Liver (tissue), 9 donors: ENCODE data around the gene ZFP1. TPM values are rescaled to one million over a fixed set of nuclear protein-coding genes. Genes with fewer than 3 reads are reported as not detected.
A peak's percentile ranks its signal among the peaks of the same experiment; 100 is the strongest.

Experiments
- DNase-seq: peaks from one replicate; pipeline ENCODE4 v3.0.0-alpha.2; 2017; ENCODE audit warnings: low spot score
- H3K27ac ChIP-seq, 2 donors: one replicate each; pipeline ENCODE4 v1.7.0; 2013; ENCODE audit warnings: inconsistent platforms in 2 of 2, low read length in 2 of 2, control low read depth in 1 of 2, low read depth in 1 of 2, mild to moderate bottlenecking in 1 of 2
- H3K27me3 ChIP-seq, 4 donors: one replicate each; pipeline versions ENCODE4 v1.6.1 to v1.7.0; 2013; ENCODE audit warnings: low read length in 3 of 4, inconsistent platforms in 1 of 4, mild to moderate bottlenecking in 1 of 4, moderate library complexity in 1 of 4; ENCODE audit not compliant: control insufficient read depth in 4 of 4, insufficient read depth in 4 of 4
- H3K36me3 ChIP-seq, 4 donors: one replicate each; pipeline versions ENCODE4 v1.6.1 to v1.7.0; 2013; ENCODE audit warnings: low read length in 3 of 4, mild to moderate bottlenecking in 3 of 4, low read depth in 1 of 4, moderate library complexity in 1 of 4; ENCODE audit not compliant: control insufficient read depth in 4 of 4, insufficient read depth in 3 of 4
- H3K4me1 ChIP-seq, 4 donors: one replicate each; pipeline versions ENCODE4 v1.6.1 to v1.7.0; 2013; ENCODE audit warnings: low read length in 3 of 4, mild to moderate bottlenecking in 3 of 4, moderate library complexity in 1 of 4; ENCODE audit not compliant: control insufficient read depth in 4 of 4, insufficient read depth in 4 of 4
- H3K4me3 ChIP-seq, 3 donors: one replicate each; pipeline versions ENCODE4 v1.6.1 to v1.7.0; 2013; ENCODE audit warnings: low read length in 3 of 3, control low read depth in 1 of 3, low read depth in 1 of 3, mild to moderate bottlenecking in 1 of 3
- H3K9ac ChIP-seq, 2 donors: one replicate each; pipeline ENCODE4 v1.7.0; 2013; ENCODE audit warnings: low read length in 2 of 2, mild to moderate bottlenecking in 2 of 2, moderate library complexity in 2 of 2, control low read depth in 1 of 2, low read depth in 1 of 2
- H3K9me3 ChIP-seq, 4 donors: one replicate each; pipeline versions ENCODE4 v1.6.1 to v1.7.0; 2013; ENCODE audit warnings: low read length in 3 of 4; ENCODE audit not compliant: control insufficient read depth in 4 of 4
- EGR1 ChIP-seq, 2 donors: IDR thresholded peaks; 2 replicates each; pipeline ENCODE4 v1.6.1; 2016 to 2018; ENCODE audit warnings: antibody characterized with exemption in 2 of 2, low read depth in 2 of 2
- FOXA1 ChIP-seq: IDR thresholded peaks from 2 replicates; pipeline ENCODE4 v1.6.1; 2016; ENCODE audit warnings: antibody characterized with exemption
- FOXA2 ChIP-seq: IDR thresholded peaks from 2 replicates; pipeline ENCODE4 v1.6.1; 2016; ENCODE audit warnings: antibody characterized with exemption
- HNF4A ChIP-seq, 2 donors: conservative IDR thresholded peaks; 2 replicates each; pipeline ENCODE4 v1.6.1; 2016; ENCODE audit warnings: antibody characterized with exemption in 2 of 2, mild to moderate bottlenecking in 2 of 2
- HNF4G ChIP-seq: IDR thresholded peaks from 2 replicates; pipeline ENCODE4 v1.6.1; 2016; ENCODE audit warnings: antibody characterized with exemption
- JUND ChIP-seq, 2 donors: IDR thresholded peaks; 2 replicates each; pipeline ENCODE4 v1.6.1; 2016; ENCODE audit warnings: antibody characterized with exemption in 2 of 2
- NR2F2 ChIP-seq: IDR thresholded peaks from 2 replicates; pipeline ENCODE4 v1.6.1; 2016; ENCODE audit warnings: antibody characterized with exemption
- RAD21 ChIP-seq, 2 donors: IDR thresholded peaks; 2 replicates each; pipeline ENCODE4 v1.6.1; 2016; ENCODE audit warnings: antibody characterized with exemption in 2 of 2, mild to moderate bottlenecking in 2 of 2
- RXRA ChIP-seq, 2 donors: IDR thresholded peaks; 2 replicates each; pipeline ENCODE4 v1.6.1; 2017 to 2018; ENCODE audit warnings: antibody characterized with exemption in 2 of 2, mild to moderate bottlenecking in 1 of 2
- SP1 ChIP-seq: IDR thresholded peaks from 2 replicates; pipeline ENCODE4 v1.6.1; 2018; ENCODE audit warnings: antibody characterized with exemption, mild to moderate bottlenecking
- TAF1 ChIP-seq: conservative IDR thresholded peaks from 2 replicates; pipeline ENCODE4 v1.6.1; 2016; ENCODE audit warnings: antibody characterized with exemption, mild to moderate bottlenecking
- YY1 ChIP-seq: IDR thresholded peaks from 2 replicates; pipeline ENCODE4 v1.6.1; 2016; ENCODE audit warnings: antibody characterized with exemption, mild to moderate bottlenecking
- WGBS: extraction: QIAGEN DNeasy Blood & Tissue Kit; methylation state at CpG from one replicate; pipeline ENCODE4 v1.1.7; 2013; 5-methylcytosine and 5-hydroxymethylcytosine counted together
- polyA plus RNA-seq, 2 donors: library from polyadenylated mRNA; stranded (reverse) in 1 of 2; unstranded in 1 of 2; fragments of 200-250 nt in 1 of 2; fragments of >200 nt in 1 of 2; fragmentation: Nextera tagmentation in 1 of 2; extraction: Ambion mirVana in 1 of 2; gene quantifications; one replicate each; pipeline versions ENCODE4 v1.2.1 to v1.2.3, GENCODE V29; 2013 to 2015
- total RNA-seq, 2 donors: library from RNA; depleted of rRNA; stranded (reverse); fragments of >200 nt; gene quantifications; one replicate each; pipeline ENCODE4 v1.2.3, GENCODE V29; 2014
- TF ChIP-seq, protein P1 (sequence below): IDR thresholded peaks from 2 replicates; pipeline ENCODE4 v1.6.1; 2016; ENCODE audit warnings: antibody characterized with exemption, mild to moderate bottlenecking
- TF ChIP-seq, protein P2 (sequence below): IDR thresholded peaks from 2 replicates; pipeline ENCODE4 v1.6.1; 2016; ENCODE audit warnings: antibody characterized with exemption
- TF ChIP-seq, protein P3 (sequence below): IDR thresholded peaks from 2 replicates; pipeline ENCODE4 v1.6.1; 2016; ENCODE audit warnings: antibody characterized with exemption
- TF ChIP-seq, protein P4 (sequence below): fragments of 150-350 bp; IDR thresholded peaks from 2 replicates; pipeline ENCODE4 v1.5.1; 2017; ENCODE audit warnings: improper control_type of control experiment, low read depth, low read length; ENCODE audit not compliant: missing input control
- donor health status: healthy.
- donor health status: healthy.
- donor health status: healthy.
- donor health status: healthy.
- donor health status: healthy.

Gene ZFP1
- total and polyA plus RNA-seq, 4 donors, result 3.8 to 8.5 (median 6.0) TPM

DNA sequence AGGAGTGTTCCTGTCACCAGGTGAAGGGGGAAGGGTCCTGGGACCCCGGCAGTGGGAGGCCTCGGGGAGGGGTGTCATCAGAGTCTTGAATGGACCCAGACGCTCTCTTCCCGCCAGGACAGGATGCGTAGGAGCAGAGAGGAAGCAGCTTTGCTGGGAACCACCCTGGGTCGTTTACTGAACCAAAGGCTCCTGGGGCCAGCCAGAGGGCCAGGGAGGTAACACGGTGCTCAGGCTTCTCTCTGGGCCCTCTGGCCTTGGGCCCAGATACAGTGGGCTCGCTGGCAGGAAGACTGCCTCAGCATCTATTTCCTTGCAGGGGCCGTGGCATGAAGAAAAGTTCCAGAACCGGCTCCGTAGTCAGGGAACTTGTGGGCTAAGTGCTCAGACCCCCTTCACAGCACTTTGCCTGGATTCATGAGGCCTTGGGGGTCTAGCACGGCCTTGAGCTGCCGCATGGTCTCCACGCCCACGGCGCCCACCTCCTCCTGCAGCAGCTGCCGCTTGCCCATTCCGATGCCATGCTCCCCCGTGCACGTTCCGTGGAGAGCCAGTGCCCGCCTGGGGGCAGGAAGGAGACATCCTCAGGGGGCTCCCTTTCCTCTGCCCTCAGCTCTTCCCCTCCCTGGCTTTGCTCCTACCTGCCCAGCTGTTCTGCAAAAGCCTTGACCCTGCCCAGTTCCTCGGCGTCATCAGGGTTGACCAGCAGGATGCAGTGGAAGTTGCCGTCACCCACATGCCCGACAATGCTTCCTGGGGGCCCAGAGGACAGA, 36.2 kb upstream of the ZFP1 start:
- peak overlapping the region in 1 of 2 donors; percentile 4 for H3K27ac ChIP-seq
- H3K36me3 ChIP-seq, result peaks cover 0 to 9% (median 2%) of the 10 kb centered on the region in 4 donors
- H3K9me3 ChIP-seq, result no peaks in the 10 kb centered on the region
- TF ChIP-seq, protein P1, sequence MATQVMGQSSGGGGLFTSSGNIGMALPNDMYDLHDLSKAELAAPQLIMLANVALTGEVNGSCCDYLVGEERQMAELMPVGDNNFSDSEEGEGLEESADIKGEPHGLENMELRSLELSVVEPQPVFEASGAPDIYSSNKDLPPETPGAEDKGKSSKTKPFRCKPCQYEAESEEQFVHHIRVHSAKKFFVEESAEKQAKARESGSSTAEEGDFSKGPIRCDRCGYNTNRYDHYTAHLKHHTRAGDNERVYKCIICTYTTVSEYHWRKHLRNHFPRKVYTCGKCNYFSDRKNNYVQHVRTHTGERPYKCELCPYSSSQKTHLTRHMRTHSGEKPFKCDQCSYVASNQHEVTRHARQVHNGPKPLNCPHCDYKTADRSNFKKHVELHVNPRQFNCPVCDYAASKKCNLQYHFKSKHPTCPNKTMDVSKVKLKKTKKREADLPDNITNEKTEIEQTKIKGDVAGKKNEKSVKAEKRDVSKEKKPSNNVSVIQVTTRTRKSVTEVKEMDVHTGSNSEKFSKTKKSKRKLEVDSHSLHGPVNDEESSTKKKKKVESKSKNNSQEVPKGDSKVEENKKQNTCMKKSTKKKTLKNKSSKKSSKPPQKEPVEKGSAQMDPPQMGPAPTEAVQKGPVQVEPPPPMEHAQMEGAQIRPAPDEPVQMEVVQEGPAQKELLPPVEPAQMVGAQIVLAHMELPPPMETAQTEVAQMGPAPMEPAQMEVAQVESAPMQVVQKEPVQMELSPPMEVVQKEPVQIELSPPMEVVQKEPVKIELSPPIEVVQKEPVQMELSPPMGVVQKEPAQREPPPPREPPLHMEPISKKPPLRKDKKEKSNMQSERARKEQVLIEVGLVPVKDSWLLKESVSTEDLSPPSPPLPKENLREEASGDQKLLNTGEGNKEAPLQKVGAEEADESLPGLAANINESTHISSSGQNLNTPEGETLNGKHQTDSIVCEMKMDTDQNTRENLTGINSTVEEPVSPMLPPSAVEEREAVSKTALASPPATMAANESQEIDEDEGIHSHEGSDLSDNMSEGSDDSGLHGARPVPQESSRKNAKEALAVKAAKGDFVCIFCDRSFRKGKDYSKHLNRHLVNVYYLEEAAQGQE, result no peak
- TF ChIP-seq, protein P2, sequence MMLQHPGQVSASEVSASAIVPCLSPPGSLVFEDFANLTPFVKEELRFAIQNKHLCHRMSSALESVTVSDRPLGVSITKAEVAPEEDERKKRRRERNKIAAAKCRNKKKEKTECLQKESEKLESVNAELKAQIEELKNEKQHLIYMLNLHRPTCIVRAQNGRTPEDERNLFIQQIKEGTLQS, result no peak
- no peak for TF ChIP-seq FOXA2
- no peak for TF ChIP-seq RXRA (IDR thresholded peaks at IDR 0.05)
- TF ChIP-seq HNF4G, result no peak
- no peak for TF ChIP-seq FOXA1
- no peak for TF ChIP-seq HNF4A (conservative IDR thresholded peaks at IDR 0.05)
- TF ChIP-seq, protein P3, sequence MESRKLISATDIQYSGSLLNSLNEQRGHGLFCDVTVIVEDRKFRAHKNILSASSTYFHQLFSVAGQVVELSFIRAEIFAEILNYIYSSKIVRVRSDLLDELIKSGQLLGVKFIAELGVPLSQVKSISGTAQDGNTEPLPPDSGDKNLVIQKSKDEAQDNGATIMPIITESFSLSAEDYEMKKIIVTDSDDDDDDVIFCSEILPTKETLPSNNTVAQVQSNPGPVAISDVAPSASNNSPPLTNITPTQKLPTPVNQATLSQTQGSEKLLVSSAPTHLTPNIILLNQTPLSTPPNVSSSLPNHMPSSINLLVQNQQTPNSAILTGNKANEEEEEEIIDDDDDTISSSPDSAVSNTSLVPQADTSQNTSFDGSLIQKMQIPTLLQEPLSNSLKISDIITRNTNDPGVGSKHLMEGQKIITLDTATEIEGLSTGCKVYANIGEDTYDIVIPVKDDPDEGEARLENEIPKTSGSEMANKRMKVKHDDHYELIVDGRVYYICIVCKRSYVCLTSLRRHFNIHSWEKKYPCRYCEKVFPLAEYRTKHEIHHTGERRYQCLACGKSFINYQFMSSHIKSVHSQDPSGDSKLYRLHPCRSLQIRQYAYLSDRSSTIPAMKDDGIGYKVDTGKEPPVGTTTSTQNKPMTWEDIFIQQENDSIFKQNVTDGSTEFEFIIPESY, result no peak
- TF ChIP-seq TAF1, result no peak
- no peak for TF ChIP-seq SP1
- TF ChIP-seq JUND (IDR thresholded peaks at IDR 0.05), result no peak
- TF ChIP-seq YY1, result no peak
- TF ChIP-seq, protein P4, sequence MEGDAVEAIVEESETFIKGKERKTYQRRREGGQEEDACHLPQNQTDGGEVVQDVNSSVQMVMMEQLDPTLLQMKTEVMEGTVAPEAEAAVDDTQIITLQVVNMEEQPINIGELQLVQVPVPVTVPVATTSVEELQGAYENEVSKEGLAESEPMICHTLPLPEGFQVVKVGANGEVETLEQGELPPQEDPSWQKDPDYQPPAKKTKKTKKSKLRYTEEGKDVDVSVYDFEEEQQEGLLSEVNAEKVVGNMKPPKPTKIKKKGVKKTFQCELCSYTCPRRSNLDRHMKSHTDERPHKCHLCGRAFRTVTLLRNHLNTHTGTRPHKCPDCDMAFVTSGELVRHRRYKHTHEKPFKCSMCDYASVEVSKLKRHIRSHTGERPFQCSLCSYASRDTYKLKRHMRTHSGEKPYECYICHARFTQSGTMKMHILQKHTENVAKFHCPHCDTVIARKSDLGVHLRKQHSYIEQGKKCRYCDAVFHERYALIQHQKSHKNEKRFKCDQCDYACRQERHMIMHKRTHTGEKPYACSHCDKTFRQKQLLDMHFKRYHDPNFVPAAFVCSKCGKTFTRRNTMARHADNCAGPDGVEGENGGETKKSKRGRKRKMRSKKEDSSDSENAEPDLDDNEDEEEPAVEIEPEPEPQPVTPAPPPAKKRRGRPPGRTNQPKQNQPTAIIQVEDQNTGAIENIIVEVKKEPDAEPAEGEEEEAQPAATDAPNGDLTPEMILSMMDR, result no peak
- WGBS, result 59% methylated on average over 26 of the region's 26 CpGs
- no peak overlapping the region for H3K4me3 ChIP-seq
- no peak for DNase-seq
- H3K27me3 ChIP-seq, result no peaks in the 10 kb centered on the region
- H3K4me1 ChIP-seq, result peaks cover 21 to 56% (median 43%) of the 10 kb centered on the region in 4 donors
- no peak overlapping the region for H3K9ac ChIP-seq

DNA sequence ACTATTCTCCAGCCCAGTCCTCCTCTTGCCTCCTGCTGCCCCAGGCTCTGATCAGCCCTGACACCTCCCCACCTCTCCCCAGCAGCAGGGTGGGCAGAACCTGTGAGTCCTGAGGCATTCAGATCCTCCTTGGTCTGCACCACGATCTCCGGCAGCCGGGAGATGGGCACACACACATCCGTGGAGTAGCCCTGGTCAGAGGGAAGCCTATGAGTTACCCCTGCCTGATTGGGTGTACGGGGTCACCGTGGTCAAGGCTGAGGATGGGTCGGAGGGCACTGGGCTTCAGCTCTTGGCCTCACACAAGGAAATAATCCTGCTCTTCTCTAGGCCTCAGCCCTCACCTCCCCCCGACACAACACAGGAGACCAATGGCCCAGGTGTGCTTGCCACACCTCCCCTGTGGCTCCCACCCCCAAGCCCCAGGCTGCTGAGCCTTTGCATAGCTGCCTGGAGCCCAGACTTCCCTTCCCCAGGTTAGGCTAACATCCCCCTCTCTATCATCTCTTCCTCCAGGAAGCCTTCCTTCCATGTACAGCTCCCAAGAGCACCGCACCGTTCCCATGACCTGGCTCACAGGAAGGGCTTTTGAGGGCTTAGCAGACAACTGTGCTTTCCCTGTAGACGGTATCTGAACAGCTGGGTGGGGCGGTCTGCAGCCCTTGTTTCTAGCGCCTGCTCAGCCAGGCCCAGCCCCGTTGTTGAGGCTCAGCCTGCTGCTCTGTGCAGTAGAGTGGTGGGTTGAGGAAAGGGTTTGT, 35.4 kb upstream of the ZFP1 start:
- no peak for DNase-seq
- Histone ChIP-seq H3K27me3 (no peaks in the 10 kb centered on the region), H3K27ac (no peak overlapping the region), H3K36me3 (peaks cover 0 to 9% (median 2%) of the 10 kb centered on the region in 4 donors), H3K9ac (no peak overlapping the region), H3K9me3 (no peaks in the 10 kb centered on the region), H3K4me1 (peaks cover 21 to 58% (median 42%) of the 10 kb centered on the region in 4 donors), H3K4me3 (no peak overlapping the region)
- WGBS, result 72% methylated on average over 14 of the region's 14 CpGs
- TF ChIP-seq FOXA2 (no peak), TAF1 (no peak), RAD21 (IDR thresholded peaks at IDR 0.05) (no peak), JUND (IDR thresholded peaks at IDR 0.05) (no peak), HNF4A (conservative IDR thresholded peaks at IDR 0.05) (no peak), SP1 (no peak), NR2F2 (no peak), EGR1 (IDR thresholded peaks at IDR 0.05; ENCODE audit: low read depth in 2 of 2) (no peak), YY1 (no peak), FOXA1 (no peak), RXRA (IDR thresholded peaks at IDR 0.05) (no peak)
- TF ChIP-seq, protein P4, result no peak
- TF ChIP-seq, protein P2, result no peak
